Testis (tissue), 3 donors: ENCODE data around the gene SNX20. TPM values are rescaled to one million over a fixed set of nuclear protein-coding genes. Genes with fewer than 3 reads are reported as not detected.

Source experiments
- DNase-seq: peaks from one replicate; pipeline ENCODE4 v3.0.0-alpha.2; 2019
- H3K27ac ChIP-seq, 2 donors: fragments of 200-600 bp; sonication (generic); one replicate each; pipeline ENCODE4 v1.5.1; 2019
- H3K27me3 ChIP-seq: fragments of 200-600 bp; sonication (generic); one replicate; pipeline ENCODE4 v1.5.1; 2019
- H3K36me3 ChIP-seq: fragments of 200-600 bp; sonication (generic); one replicate; pipeline ENCODE4 v1.5.1; 2017; ENCODE audit warnings: low read depth; ENCODE audit errors: missing control alignments
- H3K4me1 ChIP-seq: fragments of 200-600 bp; sonication (generic); one replicate; pipeline ENCODE4 v1.5.1; 2019
- H3K4me3 ChIP-seq, 2 donors: fragments of 200-600 bp; sonication (generic); one replicate each; pipeline ENCODE4 v1.5.1; 2017 to 2019
- H3K9me3 ChIP-seq: fragments of 200-600 bp; sonication (generic); one replicate; pipeline ENCODE4 v1.5.1; 2017
- CTCF ChIP-seq, 3 experiments: fragments of 450-650 bp in 2 of 3; fragments of 200-600 bp in 1 of 3; sonication (generic) in 1 of 3; IDR thresholded peaks; one replicate each; pipeline ENCODE4 v1.5.1; 2016 to 2019; ENCODE audit warnings: antibody characterized with exemption in 3 of 3, mild to moderate bottlenecking in 2 of 3, moderate library complexity in 1 of 3
- POLR2A ChIP-seq: fragments of 450-650 bp; IDR thresholded peaks from one replicate; pipeline ENCODE4 v1.6.1; 2017; ENCODE audit warnings: antibody characterized with exemption, mild to moderate bottlenecking, moderate library complexity
- WGBS, 2 donors: methylation state at CpG; one replicate each; pipeline ENCODE4 v1.1.5; 2018; 5-methylcytosine and 5-hydroxymethylcytosine counted together
- intact Hi-C: fragments of 100-400 bp; cut with DNase I; formaldehyde crosslinking; loops from one replicate; pipeline ENCODE4 v1.15.1; 2023; ENCODE audit warnings: low total_unique reads
- polyA plus RNA-seq: library from polyadenylated mRNA; stranded (reverse); fragments of 350-450 nt; fragmentation: Illumina TruSeq; extraction: RNeasy Lipid Tissue Mini Kit (QIAGEN cat#74804); gene quantifications from one replicate; pipeline ENCODE4 v1.2.3, GENCODE V29; 2014; ENCODE audit warnings: low read depth, low replicate concordance; ENCODE audit not compliant: insufficient read depth
- total RNA-seq, 2 donors: library from RNA; depleted of rRNA; stranded (reverse); fragments of >200 nt; gene quantifications; one replicate each; pipeline ENCODE4 v1.2.3, GENCODE V29; 2016

Gene SNX20
- total and polyA plus RNA-seq, 3 donors from 2014 or later = 0.63 to 2.1 (median 1.8) TPM

DNA sequence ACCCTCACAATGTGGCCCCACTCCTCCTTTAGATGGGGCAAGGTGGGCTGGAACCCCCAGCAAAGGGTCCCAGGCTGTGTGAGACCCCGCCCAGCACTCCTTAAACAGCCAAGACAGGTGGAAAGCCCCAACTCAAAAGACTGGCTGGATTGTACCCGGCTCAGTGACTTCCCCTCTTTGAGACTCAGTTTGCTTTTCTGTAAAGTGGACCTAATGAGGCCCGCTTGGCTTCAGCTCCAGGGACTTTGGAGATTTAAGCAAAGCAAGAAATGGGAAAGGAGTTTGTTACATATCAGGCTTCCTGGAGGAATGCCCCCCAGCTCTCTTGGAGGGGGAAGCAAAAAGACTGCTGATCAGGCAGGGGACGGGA is 39.3 kb downstream of the SNX20 start:
- TF ChIP-seq CTCF (IDR thresholded peaks at IDR 0.05) (no peak), POLR2A (no peak)
- DNase-seq = no peak
- intact Hi-C loops = no loop called here
- Histone ChIP-seq H3K27ac (no peak overlapping the region), H3K27me3 (no peaks in the 10 kb centered on the region), H3K4me1 (no peaks in the 10 kb centered on the region), H3K36me3 (no peaks in the 10 kb centered on the region), H3K4me3 (no peak overlapping the region), H3K9me3 (no peaks in the 10 kb centered on the region)
- 82 to 88% methylated on average over 4 of the region's 4 CpGs for WGBS, 2 donors

DNA sequence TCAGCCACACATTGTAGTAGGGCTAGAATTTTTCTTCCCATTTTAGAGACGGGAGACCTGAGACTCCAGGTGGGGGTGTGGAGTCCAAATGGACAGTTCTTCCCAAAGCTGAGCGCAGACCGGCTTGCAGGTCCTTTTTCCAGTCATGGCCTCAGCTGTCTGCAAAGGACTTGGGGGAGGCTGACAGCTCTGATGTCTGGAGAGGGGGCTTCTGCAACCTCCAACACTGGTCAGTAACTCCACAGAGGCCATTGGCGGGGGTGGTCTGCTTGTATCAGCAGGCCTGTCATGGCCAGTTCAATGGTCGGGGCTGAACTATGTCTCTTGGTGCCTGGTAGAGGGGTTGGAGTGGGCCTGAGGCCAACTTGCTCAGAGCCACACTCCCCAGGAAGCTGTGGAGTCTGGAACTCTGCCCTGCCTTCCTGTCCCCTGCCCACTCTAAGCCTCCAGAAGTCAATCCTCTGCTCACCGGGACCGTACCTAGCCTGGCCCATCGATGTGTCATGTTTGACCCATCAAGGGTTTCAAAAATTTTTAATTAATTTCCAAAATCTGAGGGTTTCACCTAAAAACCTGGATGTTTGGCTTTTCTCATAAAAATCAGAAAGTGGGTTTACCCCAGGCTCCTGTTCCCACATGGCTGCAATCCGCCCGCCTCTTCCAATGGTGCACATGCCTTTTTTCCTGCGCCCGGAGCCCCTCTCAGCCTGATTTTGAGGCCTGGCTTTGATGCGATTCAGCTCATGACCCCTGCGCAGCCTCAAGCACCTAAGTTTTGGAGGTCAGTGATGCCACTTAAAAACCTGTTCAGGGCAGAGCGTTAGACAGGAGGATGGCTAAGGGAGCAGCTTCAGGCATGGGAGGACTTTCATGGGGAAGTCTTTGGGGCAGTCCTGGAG is 39.9 kb downstream of the SNX20 start:
- H3K36me3 ChIP-seq = no peaks in the 10 kb centered on the region
- no peak overlapping the region for H3K27ac ChIP-seq
- 88 to 93% methylated on average over 13 to 15 of the region's 15 CpGs for WGBS, 2 donors
- DNase-seq = no peak
- intact Hi-C loops = no loop called here
- H3K9me3 ChIP-seq = no peaks in the 10 kb centered on the region
- no peak for TF ChIP-seq CTCF (IDR thresholded peaks at IDR 0.05)
- TF ChIP-seq POLR2A = no peak
- no peaks in the 10 kb centered on the region for H3K4me1 ChIP-seq
- no peaks in the 10 kb centered on the region for H3K27me3 ChIP-seq
- H3K4me3 ChIP-seq = no peak overlapping the region

GRCh38 chr16:50640391-50640790 is 40.7 kb downstream of the SNX20 start:
- Histone ChIP-seq H3K9me3 (no peaks in the 10 kb centered on the region), H3K27ac (no peak overlapping the region), H3K4me3 (no peak overlapping the region), H3K27me3 (no peaks in the 10 kb centered on the region), H3K36me3 (no peaks in the 10 kb centered on the region), H3K4me1 (no peaks in the 10 kb centered on the region)
- TF ChIP-seq CTCF (IDR thresholded peaks at IDR 0.05) (no peak), POLR2A (no peak)
- DNase-seq = no peak
- WGBS, 2 donors = 90 to 98% methylated on average over 1 of the region's 1 CpG
- intact Hi-C loops = no loop called here

- DNase-seq = no peak
- Histone ChIP-seq H3K4me3 (no peak overlapping the region), H3K27me3 (no peaks in the 10 kb centered on the region), H3K4me1 (no peaks in the 10 kb centered on the region), H3K9me3 (no peaks in the 10 kb centered on the region), H3K36me3 (no peaks in the 10 kb centered on the region), H3K27ac (no peak overlapping the region)
- TF ChIP-seq CTCF (IDR thresholded peaks at IDR 0.05) = no peak
- WGBS, 2 donors = 84 to 91% methylated on average over 5 to 8 of the region's 8 CpGs
- intact Hi-C loops = no loop called here
Measured at GRCh38 chr16:50638816-50639670, 42.1 kb downstream of the SNX20 start.
